AG08396 (cell line): ENCODE measurements around the gene NRXN3.
"Not testable (repeated sequence)": the region's sequence is repeated elsewhere in the genome, so short reads cannot be mapped to it uniquely, and the experiment has no call there.

Source experiments
- DNase-seq: peaks from one replicate; pipeline ENCODE4 v3.0.0; 2012; ENCODE audit warnings: low spot score, mixed read lengths

The NRXN3 gene

GRCh38 chr14:79077096-79077495, 906.9 kb downstream of the NRXN3 start:
- no peak for DNase-seq

GRCh38 chr14:79080040-79080439, 909.9 kb downstream of the NRXN3 start:
- no peak for DNase-seq

GRCh38 chr14:79082883-79083282, 912.7 kb downstream of the NRXN3 start:
- DNase-seq: no peak

DNA sequence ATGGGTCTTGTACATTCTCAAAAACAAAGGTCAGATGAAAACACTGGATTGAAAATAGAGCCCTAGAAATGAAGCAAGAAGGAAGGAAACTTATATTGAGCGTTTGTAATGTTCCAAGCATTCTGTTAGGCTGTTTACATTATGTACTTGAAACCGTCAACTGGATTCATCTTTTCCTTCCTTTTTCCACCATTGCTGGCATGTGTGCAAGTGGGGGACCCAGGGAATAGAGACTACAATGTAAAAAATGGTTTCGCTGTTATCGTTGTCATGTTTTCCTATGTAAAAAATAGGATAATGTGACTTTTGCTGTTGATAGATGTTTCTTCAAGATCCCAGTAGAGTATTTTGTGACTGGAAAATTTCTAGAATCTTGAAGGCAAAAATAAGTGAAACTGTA, 913.2 kb downstream of the NRXN3 start:
- no peak for DNase-seq

- DNase-seq: no peak
Measured at GRCh38 chr14:79084861-79085260, 914.7 kb downstream of the NRXN3 start.

GRCh38 chr14:79089576-79089975, 919.4 kb downstream of the NRXN3 start:
- no peak for DNase-seq

- no peak for DNase-seq
Measured at GRCh38 chr14:79090641-79091180, 920.5 kb downstream of the NRXN3 start.

GRCh38 chr14:79091381-79091963, 921.3 kb downstream of the NRXN3 start:
- DNase-seq: no peak

DNA sequence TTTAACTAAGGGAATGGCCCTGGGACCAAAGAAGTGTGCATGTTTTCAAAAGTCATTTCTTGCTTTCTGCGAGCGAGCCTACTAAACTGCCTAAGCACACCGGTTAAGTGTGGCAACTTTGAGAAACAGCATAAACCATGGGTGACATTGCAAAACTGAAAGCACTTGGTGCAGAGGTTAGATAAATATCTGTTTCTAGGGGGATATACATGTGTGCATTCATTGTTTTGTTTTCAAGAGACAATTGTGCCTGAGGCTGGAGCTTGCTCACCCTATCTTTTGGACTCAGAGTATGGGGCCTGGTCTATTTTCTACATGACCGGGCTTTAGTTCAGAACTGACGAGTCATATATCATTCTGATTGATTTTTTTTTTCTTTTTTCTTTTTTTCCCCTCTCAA, 923.4 kb downstream of the NRXN3 start:
- DNase-seq: no peak

GRCh38 chr14:79094951-79095350, 924.8 kb downstream of the NRXN3 start:
- no peak for DNase-seq

- DNase-seq: no peak
Measured at GRCh38 chr14:79096811-79097210, 926.6 kb downstream of the NRXN3 start.

- DNase-seq: no peak
Measured at GRCh38 chr14:79098324-79098723, 928.2 kb downstream of the NRXN3 start.

- no peak for DNase-seq
Measured at GRCh38 chr14:79100578-79100977, 930.4 kb downstream of the NRXN3 start.

DNA sequence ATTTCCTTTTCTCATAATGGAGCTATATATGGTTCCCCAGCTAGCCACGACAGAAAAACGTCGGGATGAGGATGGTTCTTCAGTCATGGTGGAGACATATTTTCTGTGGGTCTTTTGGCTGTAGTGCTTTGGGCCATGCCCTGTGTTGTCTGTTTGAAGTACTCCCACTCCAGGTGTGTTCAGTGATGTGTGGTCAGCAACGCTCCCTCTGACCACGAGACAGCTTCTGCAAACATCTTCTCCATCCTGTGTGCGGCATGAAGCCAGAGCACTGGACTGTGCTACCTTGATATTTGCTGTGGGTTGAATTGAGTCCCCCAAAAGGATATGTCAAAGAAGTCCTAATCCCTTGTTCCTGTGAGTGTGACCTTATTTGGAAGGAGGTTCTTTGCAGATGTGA, 931.2 kb downstream of the NRXN3 start:
- DNase-seq: no peak

GRCh38 chr14:79103764-79104163, 933.6 kb downstream of the NRXN3 start:
- DNase-seq: no peak

DNA sequence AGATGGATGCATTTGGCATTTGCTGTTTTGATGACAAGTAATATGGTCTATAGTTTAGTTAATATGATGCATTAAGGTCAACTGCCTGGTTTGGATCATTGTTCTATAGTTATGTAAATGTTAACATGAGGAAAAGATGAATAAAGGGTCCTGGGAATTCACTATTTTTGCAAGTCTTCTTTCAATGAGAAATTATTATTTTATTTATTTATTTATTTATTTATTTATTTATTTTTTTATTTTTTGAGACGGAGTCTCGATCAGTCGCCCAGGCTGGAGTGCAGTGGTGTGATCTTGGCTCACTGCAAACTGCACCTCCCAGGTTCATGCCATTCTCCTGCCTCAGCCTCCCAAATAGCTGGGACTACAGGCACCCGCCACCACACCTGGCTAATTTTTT, 940.4 kb downstream of the NRXN3 start:
- not testable (repeated sequence) for DNase-seq

DNA sequence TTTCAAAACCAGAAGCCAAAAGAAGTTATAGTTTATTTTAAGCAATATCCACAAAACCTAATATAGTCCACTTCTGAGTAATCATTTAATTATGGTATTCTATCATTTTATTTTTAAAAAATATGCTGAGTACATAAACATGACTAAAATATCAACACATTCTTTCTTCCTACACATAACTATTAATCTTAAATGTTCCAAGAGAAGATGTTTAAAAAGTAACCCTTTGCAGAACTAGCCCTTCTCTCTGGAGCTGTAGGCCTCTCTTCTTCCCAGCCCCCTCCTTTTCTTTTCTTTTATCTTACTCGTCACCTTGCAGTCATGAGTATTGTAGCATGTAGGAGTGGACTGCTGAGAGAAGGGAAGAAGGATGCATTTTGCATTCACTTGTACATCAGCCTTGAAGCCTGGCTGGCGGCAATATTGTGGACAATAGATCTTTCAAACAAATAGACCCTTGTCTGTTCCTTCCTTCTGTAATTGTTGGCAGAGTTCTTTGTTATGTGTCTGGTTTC, 941.9 kb downstream of the NRXN3 start:
- peak; percentile 8 for DNase-seq

DNA sequence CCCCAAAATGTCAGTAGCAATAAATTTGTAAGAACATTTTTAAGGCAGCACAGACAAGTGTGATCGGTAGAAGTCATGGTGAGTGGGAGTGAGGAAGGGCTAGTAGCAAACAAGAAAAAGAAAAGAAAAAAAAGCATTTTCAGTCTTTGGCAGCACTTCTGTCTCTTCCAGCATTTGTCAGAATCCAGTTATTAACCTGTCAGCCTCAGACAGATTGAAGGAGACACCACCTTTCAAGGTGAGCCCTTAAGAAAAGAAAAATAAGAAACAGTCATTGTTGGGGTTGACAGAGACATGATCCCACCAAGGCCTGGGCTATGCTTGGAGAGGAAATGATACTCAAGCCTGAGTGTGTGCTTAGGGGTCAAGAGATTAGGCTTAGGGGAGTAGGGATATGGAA, 947.4 kb downstream of the NRXN3 start:
- DNase-seq: no peak

DNA sequence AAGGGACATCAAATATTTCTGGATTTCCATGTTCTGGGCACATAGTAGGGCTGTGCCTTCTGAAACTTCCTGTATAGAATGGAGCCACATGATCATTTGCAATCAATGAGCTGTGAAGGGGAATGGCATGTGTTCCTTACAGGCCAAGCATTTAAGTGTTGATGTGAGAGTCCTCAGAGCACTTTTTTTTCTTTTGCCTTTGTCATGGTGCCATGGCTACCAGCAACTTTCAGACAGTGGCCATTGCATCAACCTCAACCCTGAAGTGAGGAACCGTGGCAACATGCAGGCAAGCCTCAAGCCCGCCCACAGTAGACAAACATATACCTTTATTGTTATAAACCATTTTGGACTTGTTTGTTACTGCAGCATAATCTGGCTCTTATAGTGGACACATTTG, 948.1 kb downstream of the NRXN3 start:
- DNase-seq: no peak

- DNase-seq: no peak
Measured at GRCh38 chr14:79134361-79134760, 964.2 kb downstream of the NRXN3 start.

DNA sequence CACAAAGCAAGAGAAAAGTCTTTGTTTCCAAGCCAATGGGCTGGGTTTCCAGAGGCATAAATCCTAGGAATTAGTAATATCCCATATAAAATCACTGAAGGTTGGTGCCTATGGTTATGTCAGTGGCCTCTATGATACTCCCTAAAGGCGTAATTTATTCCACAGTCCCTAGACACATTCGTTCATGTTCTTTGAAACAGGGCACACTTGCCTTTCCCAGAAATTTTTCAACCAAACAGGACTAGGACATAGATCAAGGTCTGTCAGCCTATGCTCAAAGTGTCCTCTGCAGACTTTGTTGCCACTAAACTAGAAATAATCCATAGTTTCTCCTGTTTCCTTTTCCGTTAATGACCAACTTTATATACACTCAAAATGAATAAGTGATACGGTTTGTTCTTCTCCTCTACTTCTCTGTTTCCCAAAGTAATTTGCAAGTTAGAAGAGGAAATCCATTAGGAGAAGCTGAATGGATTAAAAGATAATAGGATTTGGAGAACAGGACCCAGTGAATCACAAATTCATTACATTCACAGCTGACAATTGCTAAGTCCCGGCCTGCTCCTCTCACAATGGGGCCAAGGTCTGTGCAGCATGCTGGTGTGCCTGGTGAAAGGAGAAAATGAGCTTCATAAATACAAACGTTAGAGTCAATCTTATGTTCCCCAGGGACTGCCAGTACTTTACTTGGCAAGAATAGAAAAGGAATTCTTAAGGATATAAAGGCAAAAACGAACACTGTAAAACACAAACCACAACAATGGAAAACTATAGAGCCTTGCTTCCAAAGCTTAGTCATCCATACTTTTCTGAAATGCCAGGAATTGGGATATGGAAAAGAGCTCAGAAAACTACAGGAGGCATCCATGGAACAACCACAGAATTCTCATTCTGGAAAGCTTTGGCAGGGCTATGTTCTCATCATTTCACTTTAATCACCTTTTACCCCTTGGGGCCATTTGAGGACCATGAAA, 966.2 kb downstream of the NRXN3 start:
- DNase-seq: no peak

- DNase-seq: no peak
Measured at GRCh38 chr14:79137045-79137430, 966.9 kb downstream of the NRXN3 start.

- DNase-seq: no peak
Measured at GRCh38 chr14:79137836-79138235, 967.7 kb downstream of the NRXN3 start.
